Neutrophil (primary cell): ENCODE measurements around the gene MMP2.

Experiments used
- H3K27ac ChIP-seq: fragments of 200-600 bp; sonication (generic); 2 replicates; pipeline ENCODE4 v1.5.1; 2016; ENCODE audit warnings: mild to moderate bottlenecking, moderate library complexity
- H3K27me3 ChIP-seq: fragments of 200-600 bp; sonication (generic); 2 replicates; pipeline ENCODE4 v1.6.0; 2016; ENCODE audit warnings: mild to moderate bottlenecking
- H3K36me3 ChIP-seq: fragments of 200-600 bp; sonication (generic); 2 replicates; pipeline ENCODE4 v1.5.1; 2017
- H3K4me1 ChIP-seq, 2 experiments: fragments of 200-600 bp in 1 of 2; sonication (generic) in 1 of 2; 1 replicate in 1 of 2; 2 replicates in 1 of 2; pipeline versions ENCODE4 v1.5.1 to v1.6.1; 2013 to 2016; ENCODE audit warnings: low read depth in 1 of 2, low read length in 1 of 2, mild to moderate bottlenecking in 1 of 2, moderate library complexity in 1 of 2; ENCODE audit not compliant: control insufficient read depth in 1 of 2, insufficient read depth in 1 of 2
- H3K4me3 ChIP-seq, 2 experiments: fragments of 200-600 bp in 1 of 2; sonication (generic) in 1 of 2; 1 replicate in 1 of 2; 2 replicates in 1 of 2; pipeline ENCODE4 v1.5.1; 2013 to 2016; ENCODE audit warnings: low read depth in 1 of 2, low read length in 1 of 2, mild to moderate bottlenecking in 1 of 2, moderate library complexity in 1 of 2
- H3K9me3 ChIP-seq: fragments of 200-600 bp; sonication (generic); 2 replicates; pipeline ENCODE4 v1.5.1; 2016
- CTCF ChIP-seq: fragments of 200-600 bp; sonication (generic); IDR thresholded peaks from 2 replicates; pipeline ENCODE4 v1.5.1; 2016; ENCODE audit warnings: antibody characterized with exemption

Gene MMP2

GRCh38 chr16:55496509-55497145 lies 17.6 kb downstream of the MMP2 start:
- peaks cover 0 to 9% of the 10 kb centered on the region in 2 experiments for H3K4me1 ChIP-seq
- H3K27ac ChIP-seq, result no peak overlapping the region
- no peaks in the 10 kb centered on the region for H3K9me3 ChIP-seq
- H3K4me3 ChIP-seq, result no peak overlapping the region
- no peaks in the 10 kb centered on the region for H3K36me3 ChIP-seq
- H3K27me3 ChIP-seq, result peaks cover 8% of the 10 kb centered on the region
- TF ChIP-seq CTCF, result no peak

GRCh38 chr16:55497558-55497957 lies 18.6 kb downstream of the MMP2 start:
- Histone ChIP-seq H3K9me3 (no peaks in the 10 kb centered on the region), H3K36me3 (no peaks in the 10 kb centered on the region), H3K4me1 (peaks cover 0 to 9% of the 10 kb centered on the region in 2 experiments), H3K4me3 (no peak overlapping the region), H3K27ac (no peak overlapping the region), H3K27me3 (peaks cover 8% of the 10 kb centered on the region)
- no peak for TF ChIP-seq CTCF

GRCh38 chr16:55498101-55498500 lies 19.1 kb downstream of the MMP2 start:
- H3K4me1 ChIP-seq, result peaks cover 0 to 9% of the 10 kb centered on the region in 2 experiments
- peaks cover 8% of the 10 kb centered on the region for H3K27me3 ChIP-seq
- no peak overlapping the region for H3K27ac ChIP-seq
- no peaks in the 10 kb centered on the region for H3K36me3 ChIP-seq
- no peaks in the 10 kb centered on the region for H3K9me3 ChIP-seq
- no peak for TF ChIP-seq CTCF
- H3K4me3 ChIP-seq, result no peak overlapping the region

GRCh38 chr16:55499281-55499680 lies 20.3 kb downstream of the MMP2 start:
- H3K4me1 ChIP-seq, result peaks cover 0 to 9% of the 10 kb centered on the region in 2 experiments
- no peak overlapping the region for H3K4me3 ChIP-seq
- peaks cover 8% of the 10 kb centered on the region for H3K27me3 ChIP-seq
- no peaks in the 10 kb centered on the region for H3K36me3 ChIP-seq
- H3K9me3 ChIP-seq, result no peaks in the 10 kb centered on the region
- TF ChIP-seq CTCF, result no peak
- no peak overlapping the region for H3K27ac ChIP-seq

- Histone ChIP-seq H3K4me1 (peaks cover 0 to 9% of the 10 kb centered on the region in 2 experiments), H3K27me3 (peaks cover 8% of the 10 kb centered on the region), H3K36me3 (no peaks in the 10 kb centered on the region), H3K27ac (no peak overlapping the region), H3K4me3 (no peak overlapping the region), H3K9me3 (no peaks in the 10 kb centered on the region)
- no peak for TF ChIP-seq CTCF
These were observed 21.0 kb downstream of the MMP2 start for GRCh38 chr16:55499951-55500529.
